GM12878 (cell line): Measurements from ENCODE around the gene TRIP4. TPM values are rescaled to one million over a fixed set of nuclear protein-coding genes. Genes with fewer than 3 reads are reported as not detected.
A peak's percentile ranks its signal among the peaks of the same experiment; 100 is the strongest.

ENCODE experiments used
- ATAC-seq: fragments of 200-7000 bp; cut with Tn5 transposase; 3 replicates; pipeline ENCODE4 v1.9.1; 2020; ENCODE audit warnings: mild to moderate bottlenecking, moderate library complexity
- BruUV-seq: library from RNA; stranded (reverse); fragments of 400-500 nt; replicated peaks from 2 replicates; lab custom pipeline; 2021; lab: Mats Ljungman, UMichigan
- CTCF ChIA-PET: fragments of 300-600 bp; sonication (Branson Sonifier 250); formaldehyde crosslinking; extraction: SDS; loops from one replicate; lab custom pipeline; 2021; ENCODE audit warnings: inconsistent platforms; lab: Yijun Ruan, JAX
- POLR2A ChIA-PET: fragments of 350-600 bp; formaldehyde crosslinking; extraction: SDS; loops from one replicate; lab custom pipeline; 2021; ENCODE audit warnings: inconsistent platforms; lab: Charles Lee
- RAD21 ChIA-PET: fragments of 300-600 bp; sonication (Branson Sonifier 250); formaldehyde crosslinking; loops from one replicate; lab custom pipeline; 2023; ENCODE audit warnings: antibody characterized with exemption; ENCODE audit not compliant: unreplicated experiment; lab: Charles Lee
- SMC1A ChIA-PET: fragments of 300-600 bp; sonication (Branson Sonifier 250); formaldehyde crosslinking; loops from one replicate; lab custom pipeline; 2023; ENCODE audit not compliant: unreplicated experiment, uncharacterized antibody; lab: Charles Lee
- DNase-seq: peaks from one replicate; pipeline ENCODE4 v3.0.0-alpha.2; 2011; ENCODE audit warnings: low read depth, low spot score
- FAIRE-seq: peaks from 3 replicates; lab custom pipeline; 2011; peaks lifted over from hg19 to GRCh38; lab: Jason Lieb, UNC
- H2AFZ ChIP-seq: 2 replicates; pipeline ENCODE4 v1.6.0; 2011; ENCODE audit warnings: low read depth, low read length, control low read depth; ENCODE audit not compliant: control insufficient read depth
- H3K27ac ChIP-seq: 2 replicates; pipeline ENCODE4 v1.5.1; 2011; ENCODE audit warnings: control low read depth; ENCODE audit not compliant: control insufficient read depth, insufficient read depth
- H3K27me3 ChIP-seq, 2 experiments: replicated peaks in 1 of 2; 2 replicates each; pipeline versions ENCODE4 v1.6.0 to v1.6.1; 2011; ENCODE audit warnings: low read length in 1 of 2; ENCODE audit not compliant: control insufficient read depth in 2 of 2, insufficient read depth in 2 of 2
- H3K36me3 ChIP-seq, 2 experiments: 2 replicates each; pipeline ENCODE4 v1.5.1; 2011; ENCODE audit warnings: low read length in 1 of 2; ENCODE audit not compliant: control insufficient read depth in 2 of 2, insufficient read depth in 2 of 2
- H3K4me1 ChIP-seq: 2 replicates; pipeline ENCODE4 v1.6.1; 2011; ENCODE audit warnings: mild to moderate bottlenecking, low read length, moderate library complexity, mixed read lengths; ENCODE audit not compliant: control insufficient read depth, insufficient read depth
- H3K4me2 ChIP-seq: 2 replicates; pipeline ENCODE4 v1.6.0; 2011; ENCODE audit warnings: control low read depth; ENCODE audit not compliant: control insufficient read depth, insufficient read depth
- H3K4me3 ChIP-seq: fragments of 200-600 bp; sonication (generic); 2 replicates; pipeline ENCODE4 v1.5.1; 2016
- H3K79me2 ChIP-seq: 2 replicates; pipeline ENCODE4 v1.6.0; 2011; ENCODE audit warnings: low read length; ENCODE audit not compliant: control insufficient read depth, insufficient read depth
- H3K9ac ChIP-seq: 2 replicates; pipeline ENCODE4 v1.8.0; 2011; ENCODE audit warnings: low read length, control low read depth, mixed read lengths; ENCODE audit not compliant: control insufficient read depth, insufficient read depth
- H3K9me3 ChIP-seq: replicated peaks from 3 replicates; pipeline ENCODE4 v1.5.1; 2011; ENCODE audit warnings: mild to moderate bottlenecking, low read length; ENCODE audit not compliant: control insufficient read depth, insufficient read depth
- H4K20me1 ChIP-seq: 2 replicates; pipeline ENCODE4 v1.6.0; 2011; ENCODE audit not compliant: control insufficient read depth, insufficient read depth
- ATF2 ChIP-seq: IDR thresholded peaks from 2 replicates; pipeline ENCODE4 v1.6.1; 2012; ENCODE audit warnings: low read length, inconsistent platforms
- CBX5 ChIP-seq: sonication (generic); IDR thresholded peaks from 2 replicates; pipeline ENCODE4 v1.6.1; 2016; ENCODE audit warnings: low read depth, moderate library complexity, mild to moderate bottlenecking, inconsistent platforms
- E2F4 ChIP-seq: IDR thresholded peaks from 2 replicates; pipeline ENCODE4 v1.6.1; 2012; ENCODE audit warnings: low read depth, low read length, improper control_type of control experiment
- IKZF1 ChIP-seq: fragments of 450-650 bp; conservative IDR thresholded peaks from 2 replicates; pipeline ENCODE4 v1.6.1; 2017; ENCODE audit warnings: antibody characterized with exemption, mild to moderate bottlenecking
- IRF5 ChIP-seq: fragments of 450-650 bp; IDR thresholded peaks from 2 replicates; pipeline ENCODE4 v1.6.1; 2017; ENCODE audit warnings: borderline replicate concordance
- JUNB ChIP-seq: IDR thresholded peaks from 2 replicates; pipeline ENCODE4 v1.6.1; 2016; ENCODE audit warnings: antibody characterized with exemption, mild to moderate bottlenecking
- MYC ChIP-seq: IDR thresholded peaks from 2 replicates; pipeline ENCODE4 v1.6.1; 2011; ENCODE audit warnings: mild to moderate bottlenecking, low read length, moderate library complexity, inconsistent platforms; ENCODE audit not compliant: insufficient read depth, insufficient replicate concordance, insufficient read length, severe bottlenecking
- NR2C2 ChIP-seq: IDR thresholded peaks from 2 replicates; pipeline ENCODE4 v1.6.1; 2011; ENCODE audit warnings: borderline replicate concordance, low read depth; ENCODE audit not compliant: control insufficient read depth, insufficient read length
- RUNX3 ChIP-seq: IDR thresholded peaks from 2 replicates; pipeline ENCODE4 v1.6.1; 2012; ENCODE audit warnings: low read length, inconsistent platforms
- SKIL ChIP-seq: fragments of 450-650 bp; IDR thresholded peaks from 2 replicates; pipeline ENCODE4 v1.6.1; 2017; ENCODE audit warnings: mild to moderate bottlenecking, low read depth, inconsistent platforms; ENCODE audit not compliant: poor library complexity, severe bottlenecking
- SREBF2 ChIP-seq: IDR thresholded peaks from 2 replicates; pipeline ENCODE4 v1.6.1; 2012; ENCODE audit warnings: mild to moderate bottlenecking, low read length
- SRF ChIP-seq, 2 experiments: IDR thresholded peaks; 2 replicates each; pipeline ENCODE4 v1.6.1; 2011; ENCODE audit warnings: low read depth in 2 of 2, low read length in 2 of 2, mild to moderate bottlenecking in 1 of 2, moderate library complexity in 1 of 2
- TARDBP ChIP-seq: IDR thresholded peaks from 2 replicates; pipeline ENCODE4 v1.6.1; 2016; ENCODE audit warnings: borderline replicate concordance
- TCF12 ChIP-seq: IDR thresholded peaks from 2 replicates; pipeline ENCODE4 v1.6.1; 2011; ENCODE audit warnings: low read depth, mild to moderate bottlenecking, low read length
- WRNIP1 ChIP-seq: IDR thresholded peaks from 2 replicates; pipeline ENCODE4 v1.6.1; 2011; ENCODE audit warnings: low read depth, low read length, improper control_type of control experiment, borderline replicate concordance
- YY1 ChIP-seq: IDR thresholded peaks from 2 replicates; pipeline ENCODE4 v1.6.1; 2011; ENCODE audit warnings: low read depth, mild to moderate bottlenecking, low read length
- ZNF274 ChIP-seq: IDR thresholded peaks from one replicate; pipeline ENCODE4 v1.8.0; 2011; ENCODE audit not compliant: insufficient read length, insufficient read depth
- WGBS: methylation state at CpG from one replicate; pipeline ENCODE4 v1.1.6; 2016; ENCODE audit warnings: low lambda C conversion rate; ENCODE audit not compliant: insufficient replicate concordance, insufficient coverage; ENCODE audit errors: missing lambda C conversion rate; 5-methylcytosine and 5-hydroxymethylcytosine counted together
- in situ Hi-C: fragments of 300-500 bp; cut with MboI; formaldehyde crosslinking; loops from 9 replicates; pipeline ENCODE4 v1.14.3; 2018; ENCODE audit warnings: mixed read lengths
- intact Hi-C: fragments of 100-400 bp; cut with micrococcal nuclease; formaldehyde crosslinking; loops from one replicate; pipeline ENCODE4 v1.14.2; 2022; ENCODE audit not compliant: unreplicated experiment
- polyA plus RNA-seq, 11 experiments: library from polyadenylated mRNA; depleted of rRNA in 4 of 11; unstranded in 6 of 11; stranded (reverse) in 5 of 11; fragments of >200 nt; fragmentation: Nextera tagmentation in 4 of 11; fragmentation: Illumina TruSeq in 1 of 11; extraction: Ambion mirVana in 4 of 11; extraction: Trizol in 1 of 11; gene quantifications; 1 replicate in 1 of 11; 2 replicates in 10 of 11; pipeline versions ENCODE4 v1.2.1 to v1.2.3, GENCODE V29; 2011 to 2016; ENCODE audit warnings: inconsistent platforms in 2 of 11, missing spikeins in 2 of 11, low read depth in 1 of 11
- total RNA-seq, 4 experiments: library from RNA; depleted of rRNA in 3 of 4; stranded (reverse); fragments of >200 nt in 3 of 4; fragmentation: Illumina TruSeq in 1 of 4; extraction: Trizol in 1 of 4; gene quantifications; 2 replicates each; pipeline versions ENCODE4 v1.2.1 to v1.2.3, GENCODE V29; 2013 to 2021

The TRIP4 gene
- total and polyA plus RNA-seq, 10 of the 15 experiments (the other 5 are each of a cell fraction or from before 2014, with no cell fraction given), result 6.4 to 24.5 (median 20.0) TPM

GRCh38 chr15:64430000-64430735 lies 42.5 kb downstream of the TRIP4 start:
- ChIA-PET SMC1A (interaction anchor here (0.5 to 2.7 kb wide), 25 partner anchors 10 to 975 kb away, joined by 3 to 22 read pairs (median 4); partner anchors contain the start of genes TRIP4 and ZNF609), POLR2A (interaction anchor here (0.5 to 1.5 kb wide), 9 partner anchors 13 to 271 kb away, joined by 3 to 5 read pairs (median 4); partner anchors contain the start of gene TRIP4), CTCF (interaction anchor here (0.5 to 1.7 kb wide), 12 partner anchors 9 to 908 kb away, joined by 3 to 11 read pairs (median 4); no protein-coding TSS in a partner anchor), RAD21 (interaction anchor here (0.7 to 2.2 kb wide), 13 partner anchors 14 to 298 kb away, joined by 3 to 22 read pairs (median 6); partner anchors contain the start of genes TRIP4 and ZNF609)
- in situ Hi-C loops, result no loop called here
- intact Hi-C loops, result loop anchor here (2.0 to 10.0 kb wide), 3 partner anchors 31 to 222 kb away; partner anchors contain the start of gene ZNF609
- Histone ChIP-seq H3K27ac (peak overlapping the region; percentile 87), H3K27me3 (no peaks in the 10 kb centered on the region), H4K20me1 (no peaks in the 10 kb centered on the region), H2AFZ (peak overlapping the region; percentile 59), H3K4me1 (peaks cover 19% of the 10 kb centered on the region), H3K4me2 (peak overlapping the region; percentile 71), H3K36me3 (no peaks in the 10 kb centered on the region; a peak in 1 of 4 replicates), H3K4me3 (0 out of 2 replicates have a peak overlapping the region, but pooled peaks have one; percentile 6), H3K9ac (peak overlapping the region; percentile 51; the same call in 1 of the 2 replicates), H3K9me3 (no peaks in the 10 kb centered on the region), H3K79me2 (no peaks in the 10 kb centered on the region)
- 23% methylated on average over 3 of the region's 3 CpGs for WGBS
- FAIRE-seq (no peak), ATAC-seq (peak; percentile 87), DNase-seq (peak; percentile 65)
- no TSS peak for BruUV-seq
- TF ChIP-seq MYC (no peak), NR2C2 (no peak), ZNF274 (no peak), IKZF1 (peak; percentile 70; the same call in 1 of the 2 replicates), E2F4 (no peak), YY1 (peak; percentile 50; the same call in 1 of the 2 replicates), CBX5 (no peak), RUNX3 (peak; percentile 97), JUNB (no peak), TCF12 (peak; percentile 95), SKIL (peak; percentile 83), SREBF2 (no peak), SRF (IDR thresholded peaks at IDR 0.05; ENCODE audit: low read depth in 2 of 2, low read length in 2 of 2) (no peak), TARDBP (no peak), ATF2 (no peak), IRF5 (no peak), WRNIP1 (no peak)
